GM18499 (cell line): ENCODE data around the gene DHX58.

ENCODE experiments used
- ATAC-seq: cut with Tn5 transposase; IDR thresholded peaks from one replicate; pipeline ENCODE4 v1.9.1; 2021; ENCODE audit warnings: moderate number of reproducible peaks; ENCODE audit not compliant: insufficient read depth, unreplicated experiment

Gene DHX58

GRCh38 chr17:42056635-42057034 lies 55.9 kb downstream of the DHX58 start:
- no peak for ATAC-seq

- no peak for ATAC-seq
Measured at GRCh38 chr17:42055496-42055895, 57.0 kb downstream of the DHX58 start.

- ATAC-seq = no peak
Measured at GRCh38 chr17:42055027-42055426, 57.5 kb downstream of the DHX58 start.

- ATAC-seq = no peak
Measured at GRCh38 chr17:42053731-42054500, 58.6 kb downstream of the DHX58 start.

- ATAC-seq = no peak
Measured at GRCh38 chr17:42052346-42052877, 60.1 kb downstream of the DHX58 start.

- no peak for ATAC-seq
Measured at GRCh38 chr17:42051645-42052044, 60.9 kb downstream of the DHX58 start.
